Osteoblast (primary cell): Measurements from ENCODE around the gene PDCD7. TPM values are rescaled to one million over a fixed set of nuclear protein-coding genes. Genes with fewer than 3 reads are reported as not detected.
A peak's percentile ranks its signal among the peaks of the same experiment; 100 is the strongest.
"Not testable (repeated sequence)": the region's sequence is repeated elsewhere in the genome, so short reads cannot be mapped to it uniquely, and the experiment has no call there.

Experiments used
- DNase-seq: peaks from one replicate; pipeline ENCODE4 v3.0.0; 2011; ENCODE audit warnings: low spot score, mixed read lengths; ENCODE audit not compliant: insufficient read length; ENCODE audit errors: missing footprints
- H2AFZ ChIP-seq: 2 replicates; pipeline ENCODE4 v1.6.0; 2011; ENCODE audit warnings: mild to moderate bottlenecking, low read length
- H3K27ac ChIP-seq: 2 replicates; pipeline ENCODE4 v1.5.1; 2011; ENCODE audit warnings: mild to moderate bottlenecking, low read depth, low read length, moderate library complexity
- H3K27me3 ChIP-seq: 2 replicates; pipeline ENCODE4 v1.6.0; 2012; ENCODE audit warnings: mild to moderate bottlenecking, control low read depth, inconsistent platforms, low read length, moderate library complexity; ENCODE audit not compliant: insufficient read depth
- H3K36me3 ChIP-seq: 2 replicates; pipeline ENCODE4 v1.5.1; 2011; ENCODE audit warnings: mild to moderate bottlenecking, low read length, control low read depth, moderate library complexity; ENCODE audit not compliant: insufficient read depth
- H3K4me1 ChIP-seq: 2 replicates; pipeline ENCODE4 v1.5.1; 2011; ENCODE audit warnings: mild to moderate bottlenecking, low read length, control low read depth, moderate library complexity; ENCODE audit not compliant: insufficient read depth
- H3K4me2 ChIP-seq: 2 replicates; pipeline ENCODE4 v1.6.0; 2011; ENCODE audit warnings: mild to moderate bottlenecking, low read length; ENCODE audit not compliant: insufficient read depth
- H3K4me3 ChIP-seq: fragments of 200-600 bp; sonication (generic); 3 replicates; pipeline ENCODE4 v1.5.1; 2012; ENCODE audit warnings: mild to moderate bottlenecking, low read length, inconsistent platforms; ENCODE audit not compliant: insufficient read depth
- H3K79me2 ChIP-seq: 2 replicates; pipeline ENCODE4 v1.6.0; 2012; ENCODE audit warnings: mild to moderate bottlenecking, low read length, control low read depth, inconsistent platforms; ENCODE audit not compliant: insufficient read depth
- H3K9me3 ChIP-seq: 2 replicates; pipeline ENCODE4 v1.5.1; 2011; ENCODE audit warnings: low read depth, low read length, control low read depth
- H4K20me1 ChIP-seq: 2 replicates; pipeline ENCODE4 v1.6.0; 2012; ENCODE audit warnings: mild to moderate bottlenecking, low read length, control low read depth; ENCODE audit not compliant: insufficient read depth
- total RNA-seq: library from RNA; depleted of rRNA; stranded (reverse); fragments of >200 nt; gene quantifications from 2 replicates; pipeline ENCODE4 v1.2.3, GENCODE V29; 2012
- TF ChIP-seq, protein P1 (sequence below): IDR thresholded peaks from 2 replicates; pipeline ENCODE4 v1.5.1; 2011; ENCODE audit warnings: mild to moderate bottlenecking, low read depth, low read length, moderate library complexity; ENCODE audit errors: extremely low read depth

PDCD7 gene
- total RNA-seq, 1 donor, result 19.5 TPM

DNA sequence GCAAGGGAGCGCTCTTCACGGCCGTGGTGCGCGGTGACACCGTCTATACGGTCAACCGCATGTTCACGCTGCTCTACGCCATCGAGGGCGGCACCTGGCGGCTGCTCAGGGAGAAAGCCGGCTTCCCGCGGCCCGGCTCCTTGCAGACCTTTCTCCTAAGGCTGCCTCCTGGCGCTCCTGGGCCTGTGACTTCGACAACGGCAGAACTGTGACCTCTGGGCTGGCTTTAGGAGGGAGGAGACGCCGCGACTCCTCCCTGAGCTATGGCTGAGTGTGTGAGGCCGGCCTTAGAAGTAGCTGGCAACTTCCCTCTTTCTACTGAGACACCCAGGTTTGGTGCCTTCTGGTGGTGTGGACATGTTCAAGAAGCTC lies 55.6 kb downstream of the PDCD7 start:
- TF ChIP-seq, protein P1, sequence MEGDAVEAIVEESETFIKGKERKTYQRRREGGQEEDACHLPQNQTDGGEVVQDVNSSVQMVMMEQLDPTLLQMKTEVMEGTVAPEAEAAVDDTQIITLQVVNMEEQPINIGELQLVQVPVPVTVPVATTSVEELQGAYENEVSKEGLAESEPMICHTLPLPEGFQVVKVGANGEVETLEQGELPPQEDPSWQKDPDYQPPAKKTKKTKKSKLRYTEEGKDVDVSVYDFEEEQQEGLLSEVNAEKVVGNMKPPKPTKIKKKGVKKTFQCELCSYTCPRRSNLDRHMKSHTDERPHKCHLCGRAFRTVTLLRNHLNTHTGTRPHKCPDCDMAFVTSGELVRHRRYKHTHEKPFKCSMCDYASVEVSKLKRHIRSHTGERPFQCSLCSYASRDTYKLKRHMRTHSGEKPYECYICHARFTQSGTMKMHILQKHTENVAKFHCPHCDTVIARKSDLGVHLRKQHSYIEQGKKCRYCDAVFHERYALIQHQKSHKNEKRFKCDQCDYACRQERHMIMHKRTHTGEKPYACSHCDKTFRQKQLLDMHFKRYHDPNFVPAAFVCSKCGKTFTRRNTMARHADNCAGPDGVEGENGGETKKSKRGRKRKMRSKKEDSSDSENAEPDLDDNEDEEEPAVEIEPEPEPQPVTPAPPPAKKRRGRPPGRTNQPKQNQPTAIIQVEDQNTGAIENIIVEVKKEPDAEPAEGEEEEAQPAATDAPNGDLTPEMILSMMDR, result peak; percentile 47
- no peak overlapping the region for H3K4me2 ChIP-seq

DNA sequence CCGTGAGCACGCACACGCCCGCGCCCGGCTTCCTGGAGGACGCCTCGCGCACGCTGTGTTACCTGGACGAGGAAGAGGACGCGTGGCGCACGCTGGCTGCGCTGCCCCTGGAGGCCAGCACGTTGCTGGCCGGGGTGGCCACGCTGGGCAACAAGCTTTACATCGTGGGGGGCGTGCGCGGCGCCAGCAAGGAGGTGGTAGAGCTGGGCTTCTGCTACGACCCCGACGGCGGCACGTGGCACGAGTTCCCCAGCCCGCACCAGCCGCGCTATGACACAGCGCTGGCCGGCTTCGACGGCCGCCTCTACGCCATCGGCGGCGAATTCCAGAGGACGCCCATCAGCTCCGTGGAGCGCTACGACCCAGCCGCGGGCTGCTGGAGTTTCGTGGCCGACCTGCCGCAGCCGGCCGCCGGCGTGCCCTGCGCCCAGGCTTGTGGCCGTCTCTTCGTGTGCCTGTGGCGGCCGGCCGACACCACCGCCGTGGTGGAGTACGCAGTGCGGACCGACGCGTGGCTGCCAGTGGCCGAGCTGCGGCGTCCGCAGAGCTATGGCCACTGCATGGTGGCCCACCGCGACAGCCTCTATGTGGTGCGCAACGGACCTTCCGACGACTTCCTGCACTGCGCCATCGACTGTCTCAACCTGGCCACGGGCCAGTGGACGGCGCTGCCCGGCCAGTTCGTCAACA lies 56.2 kb downstream of the PDCD7 start:
- no peaks in the 10 kb centered on the region for H3K9me3 ChIP-seq
- H4K20me1 ChIP-seq, result no peaks in the 10 kb centered on the region
- H2AFZ ChIP-seq, result no peak overlapping the region
- TF ChIP-seq, protein P1, result no peak
- DNase-seq, result no peak
- no peak overlapping the region for H3K4me3 ChIP-seq
- no peak overlapping the region for H3K27ac ChIP-seq
- peaks cover 12% of the 10 kb centered on the region for H3K27me3 ChIP-seq
- no peak overlapping the region for H3K4me2 ChIP-seq
- no peaks in the 10 kb centered on the region for H3K36me3 ChIP-seq
- peaks cover under 1% of the 10 kb centered on the region for H3K4me1 ChIP-seq
- H3K79me2 ChIP-seq, result no peaks in the 10 kb centered on the region

More for the DNA sequence above, 55.6 kb downstream of the PDCD7 start:
- Histone ChIP-seq H2AFZ (peak overlapping the region; percentile 14), H3K4me3 (no peak overlapping the region), H3K4me1 (no peaks in the 10 kb centered on the region), H4K20me1 (no peaks in the 10 kb centered on the region), H3K79me2 (no peaks in the 10 kb centered on the region), H3K9me3 (no peaks in the 10 kb centered on the region), H3K27ac (no peak overlapping the region), H3K27me3 (peaks cover 12% of the 10 kb centered on the region), H3K36me3 (no peaks in the 10 kb centered on the region)
- DNase-seq, result peak; percentile 97

- H2AFZ ChIP-seq, result no peak within 1 kb of the TSS
- peaks cover 8% of the 10 kb centered on the region for H3K4me1 ChIP-seq
- H3K27me3 ChIP-seq, result peaks cover 6% of the 10 kb centered on the region
- no peaks in the 10 kb centered on the region for H3K9me3 ChIP-seq
- no peaks in the 10 kb centered on the region for H4K20me1 ChIP-seq
- DNase-seq, result no peak
- no peak within 1 kb of the TSS for H3K4me2 ChIP-seq
- H3K36me3 ChIP-seq, result no peaks in the 10 kb centered on the region
- no peak within 1 kb of the TSS for H3K27ac ChIP-seq
- H3K4me3 ChIP-seq, result no peak within 1 kb of the TSS
- no peaks in the 10 kb centered on the region for H3K79me2 ChIP-seq
- TF ChIP-seq, protein P1, result no peak
Observed at GRCh38 chr15:65076486-65077290, 56.9 kb downstream of the PDCD7 start, which contains the start of gene KBTBD13. Gene KBTBD13 (plus strand): TSS chr15:65076746. CDS start chr15:65076816, 70 bp downstream.

DNA sequence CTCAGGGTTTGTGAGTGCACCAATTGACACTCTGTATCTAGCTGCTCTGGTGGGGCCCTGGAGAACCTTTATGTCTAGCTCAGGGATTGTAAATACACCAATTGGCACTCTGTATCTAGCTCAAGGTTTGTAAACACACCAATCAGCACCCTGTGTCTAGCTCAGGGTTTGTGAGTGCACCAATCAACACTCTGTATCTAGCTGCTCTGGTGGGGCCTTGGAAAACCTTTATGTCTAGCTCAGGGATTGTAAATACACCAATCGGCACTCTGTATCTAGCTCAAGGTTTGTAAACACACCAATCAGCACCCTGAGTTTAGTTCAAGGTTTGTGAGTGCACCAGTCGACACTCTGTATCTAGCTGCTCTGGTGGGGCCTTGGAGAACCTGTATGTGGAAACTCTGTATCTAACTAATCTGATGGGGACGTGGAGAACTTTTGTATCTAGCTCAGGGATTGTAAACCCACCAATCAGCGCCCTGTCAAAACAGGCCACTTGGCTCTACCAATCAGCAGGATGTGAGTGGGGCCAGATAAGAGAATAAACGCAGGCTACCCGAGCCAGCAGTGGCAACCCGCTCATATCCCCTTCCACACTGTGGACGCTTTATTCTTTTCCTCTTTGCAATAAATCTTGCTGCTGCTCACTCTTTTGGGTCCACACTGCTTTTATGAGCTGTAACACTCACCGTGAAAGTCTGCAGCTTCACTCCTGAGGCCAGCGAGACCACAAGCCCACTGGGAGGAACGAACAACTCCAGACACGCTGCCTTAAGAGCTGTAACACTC lies 57.8 kb downstream of the PDCD7 start:
- not testable (repeated sequence) for DNase-seq, H3K4me2 ChIP-seq, H3K9me3 ChIP-seq, H3K79me2 ChIP-seq, H3K27me3 ChIP-seq, H4K20me1 ChIP-seq, H3K27ac ChIP-seq, H3K4me1 ChIP-seq, H2AFZ ChIP-seq, H3K4me3 ChIP-seq, H3K36me3 ChIP-seq

GRCh38 chr15:65074946-65075345 lies 58.7 kb downstream of the PDCD7 start:
- H3K36me3 ChIP-seq, H3K4me3 ChIP-seq, H4K20me1 ChIP-seq, H3K27ac ChIP-seq, DNase-seq, H3K27me3 ChIP-seq, H3K9me3 ChIP-seq, H3K4me1 ChIP-seq, H3K79me2 ChIP-seq, H2AFZ ChIP-seq, H3K4me2 ChIP-seq: not testable (repeated sequence)
